Measurements from ENCODE around the gene ARHGAP10.

The ARHGAP10 gene

GRCh38 chr4:147825451-147826287 lies 93.8 kb downstream of the ARHGAP10 start:
- DNase-seq (ENCODE audit: low read depth in 2 of 2) = no peak

GRCh38 chr4:147826288-147826646 lies 94.4 kb downstream of the ARHGAP10 start:
- no peak for DNase-seq (ENCODE audit: low read depth in 2 of 2)

GRCh38 chr4:147828331-147828905 lies 96.5 kb downstream of the ARHGAP10 start:
- peak; percentile 45 to 49 for DNase-seq (ENCODE audit: low read depth in 2 of 2)

GRCh38 chr4:147829401-147830101 lies 97.7 kb downstream of the ARHGAP10 start:
- DNase-seq (ENCODE audit: low read depth in 2 of 2) = no peak

- DNase-seq (ENCODE audit: low read depth in 2 of 2) = no peak
Measured at GRCh38 chr4:147830102-147830463, 98.2 kb downstream of the ARHGAP10 start.

- DNase-seq (ENCODE audit: low read depth in 2 of 2) = no peak
Measured at GRCh38 chr4:147830987-147831386, 99.1 kb downstream of the ARHGAP10 start.

GRCh38 chr4:147831551-147832171 lies 99.8 kb downstream of the ARHGAP10 start:
- DNase-seq (ENCODE audit: low read depth in 2 of 2) = peak; percentile 50 to 52

- DNase-seq (ENCODE audit: low read depth in 2 of 2) = no peak
Measured at GRCh38 chr4:147833254-147833653, 101.4 kb downstream of the ARHGAP10 start.

- DNase-seq (ENCODE audit: low read depth in 2 of 2) = no peak
Measured at GRCh38 chr4:147833741-147834140, 101.9 kb downstream of the ARHGAP10 start.

- DNase-seq (ENCODE audit: low read depth in 2 of 2) = no peak
Measured at GRCh38 chr4:147834480-147834879, 102.6 kb downstream of the ARHGAP10 start.

GRCh38 chr4:147836807-147837206 lies 104.9 kb downstream of the ARHGAP10 start:
- no peak for DNase-seq (ENCODE audit: low read depth in 2 of 2)

- DNase-seq (ENCODE audit: low read depth in 2 of 2) = no peak
Measured at GRCh38 chr4:147837435-147837834, 105.5 kb downstream of the ARHGAP10 start.

GRCh38 chr4:147837854-147838253 lies 106.0 kb downstream of the ARHGAP10 start:
- DNase-seq (ENCODE audit: low read depth in 2 of 2) = no peak

- DNase-seq (ENCODE audit: low read depth in 2 of 2) = no peak
Measured at GRCh38 chr4:147839200-147839599, 107.3 kb downstream of the ARHGAP10 start.

- DNase-seq (ENCODE audit: low read depth in 2 of 2) = no peak
Measured at GRCh38 chr4:147839663-147840062, 107.8 kb downstream of the ARHGAP10 start.

GRCh38 chr4:147840838-147841738 lies 109.2 kb downstream of the ARHGAP10 start:
- no peak for DNase-seq (ENCODE audit: low read depth in 2 of 2)

- no peak for DNase-seq (ENCODE audit: low read depth in 2 of 2)
Measured at GRCh38 chr4:147842573-147842972, 110.7 kb downstream of the ARHGAP10 start.

GRCh38 chr4:147843162-147843561 lies 111.3 kb downstream of the ARHGAP10 start:
- DNase-seq (ENCODE audit: low read depth in 2 of 2) = no peak

- DNase-seq (ENCODE audit: low read depth in 2 of 2) = no peak
Measured at GRCh38 chr4:147844781-147845180, 112.9 kb downstream of the ARHGAP10 start.

- DNase-seq (ENCODE audit: low read depth in 2 of 2) = no peak
Measured at GRCh38 chr4:147846318-147847155, 114.6 kb downstream of the ARHGAP10 start.

All from fibroblast of skin of left quadriceps (primary cell).